Hepatocyte (in vitro differentiated cells): ENCODE results near the gene AKT1. TPM values are rescaled to one million over a fixed set of nuclear protein-coding genes. Genes with fewer than 3 reads are reported as not detected.
A peak's percentile ranks its signal among the peaks of the same experiment; 100 is the strongest.

Experiments used
- DNase-seq: peaks from one replicate; pipeline ENCODE4 v3.0.0-alpha.2; 2016; ENCODE audit warnings: low spot score
- H2AFZ ChIP-seq: fragments of 200-600 bp; sonication (generic); 2 replicates; pipeline ENCODE4 v1.6.0; 2016; ENCODE audit warnings: antibody characterized with exemption, mild to moderate bottlenecking
- H3K27ac ChIP-seq: fragments of 200-600 bp; sonication (generic); 2 replicates; pipeline ENCODE4 v1.5.1; 2016; ENCODE audit warnings: mild to moderate bottlenecking
- H3K27me3 ChIP-seq: fragments of 200-600 bp; sonication (generic); 2 replicates; pipeline ENCODE4 v1.6.1; 2016
- H3K36me3 ChIP-seq: fragments of 200-600 bp; sonication (generic); replicated peaks from 2 replicates; pipeline ENCODE4 v1.5.1; 2016; ENCODE audit warnings: low read depth; ENCODE audit not compliant: insufficient read depth
- H3K4me1 ChIP-seq: fragments of 200-600 bp; sonication (generic); 2 replicates; pipeline ENCODE4 v1.5.1; 2016; ENCODE audit warnings: mild to moderate bottlenecking, moderate library complexity; ENCODE audit not compliant: insufficient read depth
- H3K4me2 ChIP-seq: fragments of 200-600 bp; sonication (generic); 2 replicates; pipeline ENCODE4 v1.6.0; 2016
- H3K4me3 ChIP-seq: fragments of 200-600 bp; sonication (generic); 2 replicates; pipeline ENCODE4 v1.5.1; 2016; ENCODE audit warnings: mild to moderate bottlenecking
- H3K79me2 ChIP-seq: fragments of 200-600 bp; sonication (generic); 2 replicates; pipeline ENCODE4 v1.6.0; 2017; ENCODE audit warnings: mild to moderate bottlenecking
- H3K9me2 ChIP-seq: fragments of 200-600 bp; sonication (generic); replicated peaks from 2 replicates; pipeline ENCODE4 v1.6.0; 2017; ENCODE audit warnings: mild to moderate bottlenecking; ENCODE audit not compliant: insufficient read depth
- H3K9me3 ChIP-seq: fragments of 200-600 bp; sonication (generic); 2 replicates; pipeline ENCODE4 v1.5.1; 2016; ENCODE audit warnings: low read depth, mild to moderate bottlenecking
- H4K20me1 ChIP-seq: fragments of 200-600 bp; sonication (generic); 2 replicates; pipeline ENCODE4 v1.6.0; 2016; ENCODE audit warnings: mild to moderate bottlenecking; ENCODE audit not compliant: insufficient read depth, poor library complexity, severe bottlenecking
- EZH2 ChIP-seq: fragments of 200-600 bp; sonication (generic); IDR thresholded peaks from 2 replicates; pipeline ENCODE4 v1.6.1; 2016; ENCODE audit warnings: antibody characterized with exemption, mild to moderate bottlenecking, borderline replicate concordance
- EZH2phosphoT487 ChIP-seq: fragments of 200-600 bp; sonication (generic); IDR thresholded peaks from one replicate; pipeline ENCODE4 v1.6.1; 2018; ENCODE audit warnings: antibody characterized with exemption, mild to moderate bottlenecking, low read depth, moderate library complexity; ENCODE audit not compliant: unreplicated experiment, severe bottlenecking
- WGBS: methylation state at CpG from one replicate; pipeline ENCODE4 v1.1.6; 2016; ENCODE audit warnings: low lambda C conversion rate; ENCODE audit errors: missing lambda C conversion rate; 5-methylcytosine and 5-hydroxymethylcytosine counted together
- polyA plus RNA-seq: library from polyadenylated mRNA; unstranded; fragments of >200 nt; fragmentation: Nextera tagmentation; extraction: Ambion mirVana; gene quantifications from 2 replicates; pipeline ENCODE4 v1.2.1, GENCODE V29; 2016
- total RNA-seq: library from RNA; depleted of rRNA; stranded (reverse); fragments of >200 nt; gene quantifications from 2 replicates; pipeline ENCODE4 v1.2.3, GENCODE V29; 2014
- TF ChIP-seq, protein P1 (sequence below): fragments of 200-600 bp; sonication (generic); IDR thresholded peaks from 2 replicates; pipeline ENCODE4 v1.5.1; 2016; ENCODE audit warnings: antibody characterized with exemption, mild to moderate bottlenecking; ENCODE audit not compliant: poor library complexity

AKT1 gene
- total and polyA plus RNA-seq, 2 experiments from 2014 or later, result 124 to 159 TPM

DNA sequence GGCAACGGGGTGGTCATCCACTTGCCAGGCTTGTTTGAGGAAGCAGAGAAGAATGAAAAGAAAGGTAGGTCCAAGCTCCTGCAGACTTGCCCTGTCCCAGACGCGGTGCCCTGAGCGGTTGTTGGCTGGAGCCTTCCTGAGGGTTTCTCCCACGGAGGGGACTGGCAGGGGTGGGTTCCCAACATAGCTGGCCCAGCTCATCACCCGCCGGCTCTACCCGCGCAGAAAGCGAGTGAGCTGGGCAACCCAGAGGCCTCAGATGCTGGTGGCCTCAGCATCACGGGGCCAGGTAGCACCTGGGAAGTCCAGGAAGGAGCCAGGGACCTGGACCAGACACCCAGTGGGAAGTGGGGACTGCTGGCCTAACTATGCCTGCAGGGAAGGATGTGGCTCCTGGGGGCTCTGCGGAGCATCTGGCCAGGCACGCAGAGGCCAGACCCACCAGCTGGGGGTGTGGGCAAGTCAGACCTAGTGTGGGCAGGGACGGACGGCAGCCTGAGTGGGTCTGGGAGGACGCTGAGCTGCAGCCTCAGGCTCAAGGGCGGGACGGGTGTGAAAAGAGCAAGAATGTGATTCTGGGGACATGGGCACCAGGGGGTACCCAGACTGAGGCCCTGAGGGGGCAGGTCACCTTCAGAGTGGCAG is 57.1 kb downstream of the AKT1 start:
- Histone ChIP-seq H3K27me3 (no peaks in the 10 kb centered on the region), H4K20me1 (no peaks in the 10 kb centered on the region), H3K27ac (no peak overlapping the region), H3K79me2 (no peaks in the 10 kb centered on the region), H3K36me3 (no peaks in the 10 kb centered on the region), H3K4me3 (no peak overlapping the region), H3K9me3 (no peaks in the 10 kb centered on the region), H3K4me2 (no peak overlapping the region), H2AFZ (no peak overlapping the region), H3K9me2 (no peaks in the 10 kb centered on the region), H3K4me1 (peaks cover 13% of the 10 kb centered on the region)
- 94% methylated on average over 18 of the region's 18 CpGs for WGBS
- no peak for TF ChIP-seq EZH2
- TF ChIP-seq, protein P1, sequence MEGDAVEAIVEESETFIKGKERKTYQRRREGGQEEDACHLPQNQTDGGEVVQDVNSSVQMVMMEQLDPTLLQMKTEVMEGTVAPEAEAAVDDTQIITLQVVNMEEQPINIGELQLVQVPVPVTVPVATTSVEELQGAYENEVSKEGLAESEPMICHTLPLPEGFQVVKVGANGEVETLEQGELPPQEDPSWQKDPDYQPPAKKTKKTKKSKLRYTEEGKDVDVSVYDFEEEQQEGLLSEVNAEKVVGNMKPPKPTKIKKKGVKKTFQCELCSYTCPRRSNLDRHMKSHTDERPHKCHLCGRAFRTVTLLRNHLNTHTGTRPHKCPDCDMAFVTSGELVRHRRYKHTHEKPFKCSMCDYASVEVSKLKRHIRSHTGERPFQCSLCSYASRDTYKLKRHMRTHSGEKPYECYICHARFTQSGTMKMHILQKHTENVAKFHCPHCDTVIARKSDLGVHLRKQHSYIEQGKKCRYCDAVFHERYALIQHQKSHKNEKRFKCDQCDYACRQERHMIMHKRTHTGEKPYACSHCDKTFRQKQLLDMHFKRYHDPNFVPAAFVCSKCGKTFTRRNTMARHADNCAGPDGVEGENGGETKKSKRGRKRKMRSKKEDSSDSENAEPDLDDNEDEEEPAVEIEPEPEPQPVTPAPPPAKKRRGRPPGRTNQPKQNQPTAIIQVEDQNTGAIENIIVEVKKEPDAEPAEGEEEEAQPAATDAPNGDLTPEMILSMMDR, result no peak
- TF ChIP-seq EZH2phosphoT487, result no peak
- no peak for DNase-seq

DNA sequence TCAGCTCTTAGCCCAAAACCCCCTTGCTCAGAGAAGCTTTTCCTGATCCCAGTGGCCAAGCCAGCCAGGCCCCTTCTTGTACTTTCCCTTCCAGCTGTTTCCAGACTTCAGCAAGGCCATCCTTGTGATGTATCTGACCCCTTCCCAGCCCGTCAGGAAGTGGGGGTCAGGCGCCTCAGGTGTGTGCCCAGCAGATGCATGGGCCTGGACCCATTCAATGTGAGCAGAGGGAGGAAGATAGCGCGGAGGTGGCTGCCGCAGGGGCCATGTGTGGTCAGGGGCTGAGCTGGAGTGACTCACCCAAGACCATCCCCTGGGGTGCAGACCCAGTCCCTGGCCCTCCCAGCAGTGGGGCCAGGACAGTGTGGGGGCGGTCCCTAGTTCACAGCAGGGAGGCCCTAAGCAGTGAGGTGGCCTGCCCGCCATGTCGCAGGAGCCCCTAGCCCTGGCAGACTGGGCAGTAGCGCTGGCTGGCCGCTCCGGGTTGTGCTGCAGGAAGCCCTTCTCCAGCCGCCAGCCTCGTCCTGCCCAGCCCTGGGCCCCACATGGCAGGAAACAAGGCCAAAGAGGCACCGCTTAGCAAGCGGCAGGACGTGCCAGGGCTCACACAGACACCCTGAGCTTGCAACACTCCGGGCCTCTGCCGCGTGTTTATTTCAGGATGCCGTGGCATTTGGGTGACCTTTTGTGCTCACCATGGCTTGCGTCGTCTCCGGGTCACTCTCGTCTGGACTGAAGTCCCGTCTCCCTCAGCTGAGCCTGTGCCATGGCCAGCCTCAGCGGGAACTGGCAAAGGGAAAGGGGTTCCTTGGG is 59.5 kb downstream of the AKT1 start:
- H3K9me2 ChIP-seq, result no peaks in the 10 kb centered on the region
- peak overlapping the region; percentile 67 for H3K27ac ChIP-seq
- H3K4me2 ChIP-seq, result peak overlapping the region; percentile 11
- no peak overlapping the region for H2AFZ ChIP-seq
- DNase-seq, result peak; percentile 65
- H3K79me2 ChIP-seq, result no peaks in the 10 kb centered on the region
- no peak overlapping the region for H3K4me3 ChIP-seq
- TF ChIP-seq, protein P1, result no peak
- TF ChIP-seq EZH2phosphoT487 (no peak), EZH2 (no peak)
- no peaks in the 10 kb centered on the region for H3K27me3 ChIP-seq
- H4K20me1 ChIP-seq, result no peaks in the 10 kb centered on the region
- H3K36me3 ChIP-seq, result no peaks in the 10 kb centered on the region
- 68% methylated on average over 26 of the region's 26 CpGs for WGBS
- no peaks in the 10 kb centered on the region for H3K9me3 ChIP-seq
- peaks cover 13% of the 10 kb centered on the region for H3K4me1 ChIP-seq

DNA sequence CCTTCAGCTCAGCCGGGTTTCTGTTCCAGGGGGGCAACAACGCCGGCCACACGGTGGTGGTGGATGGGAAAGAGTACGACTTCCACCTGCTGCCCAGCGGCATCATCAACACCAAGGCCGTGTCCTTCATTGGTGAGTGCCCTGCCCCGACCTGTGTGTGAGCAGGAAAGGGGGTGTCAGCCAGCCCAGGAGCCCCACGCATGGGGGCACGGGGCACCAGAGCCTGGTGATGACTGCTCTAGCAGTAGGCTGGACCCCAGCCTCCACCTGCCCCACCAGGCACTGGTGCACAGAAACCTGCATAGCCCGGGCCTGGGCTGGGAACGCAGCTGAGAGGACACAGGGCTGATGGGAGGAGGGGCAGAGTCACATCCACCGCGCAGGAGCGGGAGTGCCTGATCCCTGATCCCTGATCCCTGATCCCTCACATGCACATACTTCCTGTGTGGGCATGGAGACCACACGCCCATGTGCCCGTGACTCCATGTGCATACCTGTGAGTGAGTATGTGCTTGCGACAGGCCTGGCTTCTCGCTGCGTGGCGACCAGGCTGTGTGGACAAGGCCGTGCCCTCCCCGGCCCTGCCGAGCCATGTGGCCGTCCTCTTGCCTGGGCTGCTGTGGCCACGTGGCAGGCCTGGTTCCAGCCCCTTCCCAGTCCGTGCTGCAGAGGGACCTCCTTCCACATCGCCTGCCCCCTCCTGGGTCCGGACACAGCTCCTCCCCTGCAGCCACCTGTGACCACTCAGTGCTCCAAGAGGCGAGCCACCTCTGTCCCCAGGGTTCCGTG is 60.4 kb downstream of the AKT1 start:
- no peaks in the 10 kb centered on the region for H3K27me3 ChIP-seq
- H3K79me2 ChIP-seq, result no peaks in the 10 kb centered on the region
- no peaks in the 10 kb centered on the region for H3K9me2 ChIP-seq
- no peaks in the 10 kb centered on the region for H3K36me3 ChIP-seq
- H3K27ac ChIP-seq, result peak overlapping the region; percentile 67
- TF ChIP-seq, protein P1, result no peak
- TF ChIP-seq EZH2phosphoT487 (no peak), EZH2 (no peak)
- no peaks in the 10 kb centered on the region for H4K20me1 ChIP-seq
- H2AFZ ChIP-seq, result no peak overlapping the region
- WGBS, result 87% methylated on average over 31 of the region's 31 CpGs
- H3K4me2 ChIP-seq, result no peak overlapping the region
- no peak for DNase-seq
- H3K4me3 ChIP-seq, result no peak overlapping the region
- H3K9me3 ChIP-seq, result no peaks in the 10 kb centered on the region
- H3K4me1 ChIP-seq, result peaks cover 13% of the 10 kb centered on the region
